ENCODE measurements around the gene INCA1. TPM values are rescaled to one million over a fixed set of nuclear protein-coding genes. Genes with fewer than 3 reads are reported as not detected.

Gene INCA1
- total RNA-seq, result 0.22 and 0.76 TPM in 2 replicates

- intact Hi-C loops (cut with micrococcal nuclease), result loop anchor here (1.0 to 5.0 kb wide), 5 partner anchors 10 to 195 kb away; partner anchors contain the start of genes CAMTA2, PFN1, RNF167 and SLC25A11
Measured at GRCh38 chr17:4997302-4998026, at the start of gene INCA1, which contains the start of gene KIF1C. Gene INCA1 (minus strand): TSS chr17:4997522. CDS start chr17:4994437, 3,085 bp downstream. Gene KIF1C (plus strand): TSS chr17:4997950. CDS start chr17:5000247, 2,297 bp downstream.

GRCh38 chr17:5045496-5045895, 48.2 kb upstream of the INCA1 start:
- intact Hi-C loops (cut with micrococcal nuclease), result no loop called here

GRCh38 chr17:5044630-5045029, 47.3 kb upstream of the INCA1 start:
- intact Hi-C loops (cut with micrococcal nuclease), result no loop called here

- intact Hi-C loops (cut with micrococcal nuclease), result no loop called here
Measured at GRCh38 chr17:5043524-5043923, 46.2 kb upstream of the INCA1 start.

- intact Hi-C loops (cut with micrococcal nuclease), result loop anchor here (1.0 kb wide), 1 partner anchor 11 kb away; no protein-coding TSS in a partner anchor
Measured at GRCh38 chr17:5042157-5043022, 45.1 kb upstream of the INCA1 start.

GRCh38 chr17:5035315-5035714, 38.0 kb upstream of the INCA1 start, which contains the start of gene SLC52A1:
Gene SLC52A1 (minus strand): TSS chr17:5035426. CDS start chr17:5034606, 820 bp downstream.
- intact Hi-C loops (cut with micrococcal nuclease), result no loop called here

GRCh38 chr17:5034651-5035050, 37.3 kb upstream of the INCA1 start:
- intact Hi-C loops (cut with micrococcal nuclease), result no loop called here

- intact Hi-C loops (cut with micrococcal nuclease), result no loop called here
Measured at GRCh38 chr17:5034063-5034462, 36.7 kb upstream of the INCA1 start.

- intact Hi-C loops (cut with micrococcal nuclease), result no loop called here
Measured at GRCh38 chr17:5033352-5034015, 36.2 kb upstream of the INCA1 start.

GRCh38 chr17:5032865-5033264, 35.5 kb upstream of the INCA1 start:
- intact Hi-C loops (cut with micrococcal nuclease), result no loop called here

- intact Hi-C loops (cut with micrococcal nuclease), result loop anchor here (1.0 kb wide), 8 partner anchors 11 to 84 kb away; partner anchors contain the start of genes SPAG7 and ZFP3
Measured at GRCh38 chr17:5031365-5032082, 34.2 kb upstream of the INCA1 start.

- intact Hi-C loops (cut with micrococcal nuclease), result loop anchor here (1.0 kb wide), 1 partner anchor 81 kb away; the partner anchor contains the start of gene ZNF232
Measured at GRCh38 chr17:5030168-5030567, 32.8 kb upstream of the INCA1 start.

- intact Hi-C loops (cut with micrococcal nuclease), result no loop called here
Measured at GRCh38 chr17:5027916-5028315, 30.6 kb upstream of the INCA1 start.

GRCh38 chr17:5027299-5027698, 30.0 kb upstream of the INCA1 start:
- intact Hi-C loops (cut with micrococcal nuclease), result no loop called here

GRCh38 chr17:5024604-5025003, 27.3 kb upstream of the INCA1 start:
- intact Hi-C loops (cut with micrococcal nuclease), result no loop called here

- intact Hi-C loops (cut with micrococcal nuclease), result no loop called here
Measured at GRCh38 chr17:5023588-5024147, 26.3 kb upstream of the INCA1 start.

- intact Hi-C loops (cut with micrococcal nuclease), result no loop called here
Measured at GRCh38 chr17:5022171-5022711, 24.9 kb upstream of the INCA1 start.

- intact Hi-C loops (cut with micrococcal nuclease), result no loop called here
Measured at GRCh38 chr17:5020502-5021023, 23.2 kb upstream of the INCA1 start.

- intact Hi-C loops (cut with micrococcal nuclease), result no loop called here
Measured at GRCh38 chr17:5019475-5019956, 22.2 kb upstream of the INCA1 start.

GRCh38 chr17:5014357-5014756, 17.0 kb upstream of the INCA1 start:
- intact Hi-C loops (cut with micrococcal nuclease), result no loop called here

Measured in T-helper 1 cell treated with Interleukin-12 subunit alpha and Interleukin-12 subunit beta and Interleukin-4 antibody, amounts not matched to agents 30 ng/mL and 1 ng/mL, for 36 hours (primary cell).